Renal cortical epithelial cell (primary cell): Measurements from ENCODE around the gene HSPB9. TPM values are rescaled to one million over a fixed set of nuclear protein-coding genes. Genes with fewer than 3 reads are reported as not detected.
A peak's percentile ranks its signal among the peaks of the same experiment; 100 is the strongest.

ENCODE experiments used
- DNase-seq: peaks from one replicate; pipeline ENCODE4 v3.0.0-alpha.2; 2011; ENCODE audit warnings: low read depth
- total RNA-seq: library from RNA; depleted of rRNA; stranded (reverse); fragments of >200 nt; gene quantifications from 2 replicates; pipeline ENCODE4 v1.2.3, GENCODE V29; 2014

HSPB9 gene
- total RNA-seq, 1 donor from 2014 or later: not detected

- DNase-seq: peak; percentile 46
These were observed 20.5 kb downstream of the HSPB9 start for GRCh38 chr17:42143138-42143537.

- no peak for DNase-seq
These were observed 24.5 kb downstream of the HSPB9 start for GRCh38 chr17:42146911-42147607.

GRCh38 chr17:42153919-42154742, 31.5 kb downstream of the HSPB9 start:
- DNase-seq: no peak

- DNase-seq: no peak
These were observed 33.0 kb downstream of the HSPB9 start for GRCh38 chr17:42155614-42156045.

GRCh38 chr17:42159796-42160530, 37.4 kb downstream of the HSPB9 start:
- no peak for DNase-seq

GRCh38 chr17:42160531-42160910, 37.9 kb downstream of the HSPB9 start:
- no peak for DNase-seq

GRCh38 chr17:42163113-42163512, 40.5 kb downstream of the HSPB9 start:
- DNase-seq: no peak

GRCh38 chr17:42163696-42164407, 41.2 kb downstream of the HSPB9 start:
- no peak for DNase-seq

GRCh38 chr17:42165751-42166150, 43.1 kb downstream of the HSPB9 start:
- DNase-seq: no peak

GRCh38 chr17:42166196-42166763, 43.7 kb downstream of the HSPB9 start:
- no peak for DNase-seq

GRCh38 chr17:42167807-42168206, 45.2 kb downstream of the HSPB9 start:
- no peak for DNase-seq

GRCh38 chr17:42169351-42169750, 46.7 kb downstream of the HSPB9 start:
- DNase-seq: no peak

- DNase-seq: no peak
These were observed 49.2 kb downstream of the HSPB9 start for GRCh38 chr17:42171831-42172230.

Other genes with a start within 250 kb of the HSPB9 start
- 343 and 387 TPM in 2 replicates for gene ACLY, start 203.9 kb upstream of the HSPB9 start, total RNA-seq
- 0.35 and 2.2 TPM in 2 replicates for gene ODAD4, start 192.2 kb upstream of the HSPB9 start, total RNA-seq
- 51.4 and 78.5 TPM in 2 replicates for gene CNP, start 156.0 kb upstream of the HSPB9 start, total RNA-seq
- 67.6 and 107 TPM in 2 replicates for gene DNAJC7, start 105.4 kb upstream of the HSPB9 start, total RNA-seq
- 33.5 and 41.4 TPM in 2 replicates for gene NKIRAS2, start 102.7 kb upstream of the HSPB9 start, total RNA-seq
- 0.35 and 0.70 TPM in 2 replicates for gene C17orf113, start 72.2 kb upstream of the HSPB9 start, total RNA-seq
- gene ZNF385C, start 24.3 kb upstream of the HSPB9 start, total RNA-seq: 0.10 TPM in 1 of 2 replicates, not detected in the other
- 9.3 and 15.5 TPM in 2 replicates for gene DHX58, start 10.1 kb upstream of the HSPB9 start, total RNA-seq
- gene KAT2A, start 1.4 kb upstream of the HSPB9 start, total RNA-seq: 3.5 and 15.4 TPM in 2 replicates
- gene RAB5C, start 32.2 kb downstream of the HSPB9 start, total RNA-seq: 83.9 and 129 TPM in 2 replicates
- not detected in 2 replicates for gene KCNH4, start 58.3 kb downstream of the HSPB9 start, total RNA-seq
- gene HCRT, start 62.6 kb downstream of the HSPB9 start, total RNA-seq: not detected in 2 replicates
- gene GHDC, start 71.7 kb downstream of the HSPB9 start, total RNA-seq: 30.6 and 69.0 TPM in 2 replicates
- 17.2 and 27.2 TPM in 2 replicates for gene STAT5B, start 153.6 kb downstream of the HSPB9 start, total RNA-seq
- gene STAT5A, start 165.7 kb downstream of the HSPB9 start, total RNA-seq: 12.2 and 25.7 TPM in 2 replicates